HCT116 (cell line): Measurements from ENCODE around the gene ZNF12. TPM values are rescaled to one million over a fixed set of nuclear protein-coding genes. Genes with fewer than 3 reads are reported as not detected.

ENCODE experiments used
- ATAC-seq: fragments of 200-7000 bp; cut with Tn5 transposase; 2 replicates; pipeline ENCODE4 v1.9.1; 2020; ENCODE audit warnings: mild to moderate bottlenecking, moderate library complexity
- BruUV-seq: library from RNA; stranded (reverse); fragments of 400-500 nt; replicated peaks from 2 replicates; lab custom pipeline; 2021; lab: Mats Ljungman, UMichigan
- CTCF ChIA-PET: fragments of 300-600 bp; sonication (Branson Sonifier 250); formaldehyde crosslinking; loops from one replicate; lab custom pipeline; 2021; ENCODE audit warnings: antibody characterized with exemption; lab: Charles Lee
- POLR2A ChIA-PET: fragments of 300-600, 350-600 bp; sonication (Branson Sonifier 250); formaldehyde crosslinking; loops from one replicate; lab custom pipeline; 2021; ENCODE audit warnings: antibody characterized with exemption; lab: Charles Lee
- RAD21 ChIA-PET, 2 experiments: fragments of 300-600 bp; sonication (Branson Sonifier 250); formaldehyde crosslinking; loops; one replicate each; lab custom pipeline; 2023; ENCODE audit warnings: low total read pairs in 2 of 2; ENCODE audit not compliant: uncharacterized antibody in 2 of 2, unreplicated experiment in 2 of 2, low non-redundant PET in 1 of 2; lab: Charles Lee
- DNase-seq: peaks from one replicate; pipeline ENCODE4 v3.0.0-alpha.2; 2010; ENCODE audit warnings: low read depth, low spot score
- H2AFZ ChIP-seq: fragments of 200-600 bp; shearing (Covaris generic), sonication (generic); 2 replicates; pipeline ENCODE4 v1.6.1; 2017; ENCODE audit warnings: low read depth, mixed run types, mixed read lengths, antibody characterized with exemption, low read length; ENCODE audit not compliant: poor library complexity, severe bottlenecking
- H3K27ac ChIP-seq: 2 replicates; pipeline ENCODE4 v1.5.1; 2012; ENCODE audit warnings: low read depth, low read length
- H3K27me3 ChIP-seq: fragments of 200-600 bp; sonication (generic); 2 replicates; pipeline ENCODE4 v1.6.1; 2016; ENCODE audit warnings: mixed run types, low read length, mixed read lengths; ENCODE audit not compliant: insufficient read depth
- H3K36me3 ChIP-seq, 2 experiments: fragments of 200-500 bp in 1 of 2; fragments of 200-600 bp in 1 of 2; sonication (Bioruptor generic) in 1 of 2; sonication (generic) in 1 of 2; 2 replicates each; pipeline versions ENCODE4 v1.5.1 to v1.6.1; 2014 to 2016; ENCODE audit warnings: low read length in 2 of 2, inconsistent platforms in 1 of 2, mixed read lengths in 1 of 2, mixed run types in 1 of 2; ENCODE audit not compliant: insufficient read depth in 2 of 2, control insufficient read depth in 1 of 2
- H3K4me1 ChIP-seq, 2 experiments: fragments of 200-600 bp in 1 of 2; sonication (generic) in 1 of 2; 2 replicates each; pipeline versions ENCODE4 v1.5.1 to v1.6.1; 2012 to 2017; ENCODE audit warnings: low read length in 2 of 2, inconsistent platforms in 1 of 2, mild to moderate bottlenecking in 1 of 2, mixed read lengths in 1 of 2, mixed run types in 1 of 2, moderate library complexity in 1 of 2; ENCODE audit not compliant: insufficient read depth in 2 of 2, control insufficient read depth in 1 of 2
- H3K4me2 ChIP-seq: fragments of 200-600 bp; sonication (generic); 2 replicates; pipeline ENCODE4 v1.6.1; 2017; ENCODE audit warnings: mixed run types, low read length, mixed read lengths
- H3K4me3 ChIP-seq, 2 experiments: fragments of 200-600 bp in 1 of 2; sonication (generic) in 1 of 2; replicated peaks in 1 of 2; 2 replicates each; pipeline ENCODE4 v1.5.1; 2011 to 2016; ENCODE audit warnings: low read length in 2 of 2, control low read depth in 1 of 2, low read depth in 1 of 2, mild to moderate bottlenecking in 1 of 2, mixed read lengths in 1 of 2, mixed run types in 1 of 2
- H3K79me2 ChIP-seq: fragments of 200-600 bp; sonication (generic); 2 replicates; pipeline ENCODE4 v1.6.1; 2017; ENCODE audit warnings: mild to moderate bottlenecking, mixed run types, low read length, moderate library complexity, mixed read lengths; ENCODE audit not compliant: insufficient read depth
- H3K9ac ChIP-seq: fragments of 200-600 bp; sonication (generic); 2 replicates; pipeline ENCODE4 v1.6.1; 2016; ENCODE audit warnings: low read length, mixed read lengths
- H3K9me2 ChIP-seq: fragments of 200-600 bp; sonication (generic), shearing (Covaris generic); 2 replicates; pipeline ENCODE4 v1.6.1; 2017; ENCODE audit warnings: mixed run types, mild to moderate bottlenecking, moderate library complexity; ENCODE audit not compliant: insufficient read depth
- H3K9me3 ChIP-seq, 2 experiments: fragments of 200-500 bp in 1 of 2; fragments of 200-600 bp in 1 of 2; sonication (Bioruptor generic) in 1 of 2; sonication (generic) in 1 of 2; 2 replicates each; pipeline ENCODE4 v1.6.1; 2014 to 2017; ENCODE audit warnings: low read length in 2 of 2, mixed read lengths in 2 of 2, inconsistent platforms in 1 of 2, low read depth in 1 of 2, mild to moderate bottlenecking in 1 of 2, mixed run types in 1 of 2, moderate library complexity in 1 of 2; ENCODE audit not compliant: control insufficient read depth in 1 of 2, insufficient read depth in 1 of 2
- H4K20me1 ChIP-seq: fragments of 200-600 bp; sonication (generic), shearing (Covaris generic); 2 replicates; pipeline ENCODE4 v1.6.1; 2017; ENCODE audit warnings: mixed run types, mild to moderate bottlenecking, moderate library complexity; ENCODE audit not compliant: insufficient read depth
- CEBPB ChIP-seq: IDR thresholded peaks from 2 replicates; pipeline ENCODE4 v1.6.1; 2012; ENCODE audit warnings: low read depth
- FOSL1 ChIP-seq: IDR thresholded peaks from 2 replicates; pipeline ENCODE4 v1.6.1; 2012; ENCODE audit warnings: low read depth
- TCF7L2 ChIP-seq: IDR thresholded peaks from 2 replicates; pipeline ENCODE4 v1.7.0; 2011; ENCODE audit warnings: borderline replicate concordance, inconsistent platforms; ENCODE audit not compliant: insufficient read depth, insufficient read length; ENCODE audit errors: extremely low read depth
- YY1 ChIP-seq: IDR thresholded peaks from 2 replicates; pipeline ENCODE4 v1.6.1; 2011; ENCODE audit warnings: low read length, low read depth, moderate library complexity, mild to moderate bottlenecking; ENCODE audit not compliant: insufficient replicate concordance; ENCODE audit errors: extremely low read depth
- ZFX ChIP-seq: fragments of 450-650 bp; IDR thresholded peaks from 2 replicates; pipeline ENCODE4 v1.6.1; 2017
- intact Hi-C: fragments of 100-400 bp; cut with micrococcal nuclease; formaldehyde crosslinking; loops from 2 replicates; pipeline ENCODE4 v1.10.0; 2022
- total RNA-seq: library from RNA; stranded (reverse); gene quantifications from one replicate; pipeline ENCODE4 v1.2.1, GENCODE V29; 2021; ENCODE audit not compliant: unreplicated experiment
- TF ChIP-seq, protein P1 (sequence below), 3 experiments: fragments of 200-600 bp in 1 of 3; sonication (generic) in 1 of 3; IDR thresholded peaks in 2 of 3; conservative IDR thresholded peaks in 1 of 3; 2 replicates each; pipeline ENCODE4 v1.5.1; 2012 to 2017; ENCODE audit warnings: low read depth in 2 of 3, low read length in 2 of 3, antibody characterized with exemption in 1 of 3, borderline replicate concordance in 1 of 3, control low read depth in 1 of 3, mild to moderate bottlenecking in 1 of 3, mixed read lengths in 1 of 3, mixed run types in 1 of 3, moderate library complexity in 1 of 3; ENCODE audit not compliant: insufficient read depth in 1 of 3

ZNF12 gene
- total RNA-seq, 1 experiment from 2014 or later: 19.0 TPM

- TF ChIP-seq, protein P1, sequence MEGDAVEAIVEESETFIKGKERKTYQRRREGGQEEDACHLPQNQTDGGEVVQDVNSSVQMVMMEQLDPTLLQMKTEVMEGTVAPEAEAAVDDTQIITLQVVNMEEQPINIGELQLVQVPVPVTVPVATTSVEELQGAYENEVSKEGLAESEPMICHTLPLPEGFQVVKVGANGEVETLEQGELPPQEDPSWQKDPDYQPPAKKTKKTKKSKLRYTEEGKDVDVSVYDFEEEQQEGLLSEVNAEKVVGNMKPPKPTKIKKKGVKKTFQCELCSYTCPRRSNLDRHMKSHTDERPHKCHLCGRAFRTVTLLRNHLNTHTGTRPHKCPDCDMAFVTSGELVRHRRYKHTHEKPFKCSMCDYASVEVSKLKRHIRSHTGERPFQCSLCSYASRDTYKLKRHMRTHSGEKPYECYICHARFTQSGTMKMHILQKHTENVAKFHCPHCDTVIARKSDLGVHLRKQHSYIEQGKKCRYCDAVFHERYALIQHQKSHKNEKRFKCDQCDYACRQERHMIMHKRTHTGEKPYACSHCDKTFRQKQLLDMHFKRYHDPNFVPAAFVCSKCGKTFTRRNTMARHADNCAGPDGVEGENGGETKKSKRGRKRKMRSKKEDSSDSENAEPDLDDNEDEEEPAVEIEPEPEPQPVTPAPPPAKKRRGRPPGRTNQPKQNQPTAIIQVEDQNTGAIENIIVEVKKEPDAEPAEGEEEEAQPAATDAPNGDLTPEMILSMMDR (IDR thresholded peaks at IDR 0.05 in 2 of 3, conservative IDR thresholded peaks at IDR 0.05 in 1 of 3; ENCODE audit: borderline replicate concordance in 1 of 3, insufficient read depth in 1 of 3, low read depth in 2 of 3, low read length in 2 of 3): no peak
- TF ChIP-seq YY1 (no peak), CEBPB (no peak), FOSL1 (no peak), ZFX (no peak), TCF7L2 (no peak)
- TF ChIP-seq, all 23 proteins: peak for 0
These were observed 54.2 kb downstream of the ZNF12 start (continued) for GRCh38 chr7:6652446-6653011.

DNA sequence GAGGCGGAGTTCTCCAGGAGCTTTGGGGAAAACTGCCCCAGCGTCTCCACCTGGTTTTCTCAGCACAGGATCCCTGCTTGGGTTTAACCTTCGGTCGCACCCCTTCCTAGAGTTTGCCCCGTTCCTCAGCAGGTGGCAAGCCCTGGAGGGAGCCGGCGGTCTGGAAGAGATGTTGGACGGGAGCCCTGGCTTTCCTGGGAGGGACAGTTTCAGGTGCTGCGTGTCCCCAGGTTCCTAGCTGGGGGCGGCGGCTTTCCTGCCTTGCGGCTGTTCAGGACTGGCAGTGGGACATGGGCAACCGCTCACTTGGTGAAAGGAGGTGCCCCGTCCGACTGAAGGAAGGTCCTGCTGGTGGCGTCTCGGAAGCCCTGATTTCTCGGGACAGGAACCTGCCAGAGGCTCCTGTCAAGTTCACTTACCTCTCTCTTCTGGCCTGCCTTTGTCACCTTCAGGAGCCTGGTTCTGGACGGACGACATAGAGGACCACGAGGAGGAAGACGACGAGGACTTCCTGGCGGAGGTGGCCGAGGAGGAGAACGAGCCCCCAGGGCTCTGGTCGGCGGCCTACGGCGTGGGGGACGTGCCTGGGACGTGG, 54.8 kb downstream of the ZNF12 start:
- no peak for TF ChIP-seq ZFX
- TF ChIP-seq, all 23 proteins: peak for 0
- RAD21 ChIA-PET: no interaction called here
- no TSS peak for BruUV-seq

More for the DNA sequence above, 54.8 kb downstream of the ZNF12 start:
- Histone ChIP-seq H3K79me2 (peaks cover 6% of the 10 kb centered on the region; the same call in 1 of the 2 replicates), H3K27ac (no peak overlapping the region), H3K27me3 (no peaks in the 10 kb centered on the region), H3K36me3 (peaks cover 6 to 49% of the 10 kb centered on the region in 2 experiments; a peak in 3 of 4 replicates), H3K9me2 (no peaks in the 10 kb centered on the region), H3K4me2 (no peak overlapping the region), H3K4me3 (no peak overlapping the region), H3K9ac (no peak overlapping the region), H2AFZ (no peak overlapping the region), H3K9me3 (no peaks in the 10 kb centered on the region; a peak in 1 of 4 replicates), H3K4me1 (no peaks in the 10 kb centered on the region), H4K20me1 (no peaks in the 10 kb centered on the region)
- ChIA-PET POLR2A (no interaction called here), CTCF (no interaction called here)
- intact Hi-C loops: no loop called here
- ATAC-seq (no peak), DNase-seq (no peak)
